Mammary epithelial cell (primary cell): ENCODE results near the gene CAMSAP1.

ENCODE experiments used
- EZH2 ChIP-seq: IDR thresholded peaks from 2 replicates; pipeline ENCODE4 v1.6.1; 2012; ENCODE audit warnings: low read length, inconsistent platforms, borderline replicate concordance
- TF ChIP-seq, protein P1 (sequence below), 2 donors: IDR thresholded peaks in 1 of 2; conservative IDR thresholded peaks in 1 of 2; 2 replicates each; pipeline ENCODE4 v1.5.1; 2011 to 2012; ENCODE audit warnings: inconsistent platforms in 2 of 2, low read length in 2 of 2, mild to moderate bottlenecking in 2 of 2, control low read depth in 1 of 2, low read depth in 1 of 2; ENCODE audit not compliant: insufficient read depth in 1 of 2; ENCODE audit errors: extremely low read depth in 1 of 2

DNA sequence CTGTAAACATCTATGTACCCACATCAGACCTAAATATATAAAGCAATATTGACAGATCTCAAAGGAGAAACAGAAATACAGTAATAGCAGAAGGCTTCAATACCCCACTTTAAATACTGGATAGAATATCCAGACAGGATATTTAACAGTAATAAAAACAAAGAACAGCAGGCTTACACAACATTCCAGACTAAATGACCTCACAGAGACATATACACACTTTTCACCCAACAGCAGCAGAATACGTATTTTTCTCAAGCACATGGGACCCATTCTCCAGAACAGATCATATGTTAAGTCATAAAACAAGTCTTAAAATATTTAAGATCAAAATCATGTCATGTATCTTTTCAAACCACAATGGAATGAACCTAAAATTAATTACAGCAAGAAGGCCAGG lies 76.8 kb downstream of the CAMSAP1 start:
- no peak for TF ChIP-seq EZH2
- TF ChIP-seq, protein P1, sequence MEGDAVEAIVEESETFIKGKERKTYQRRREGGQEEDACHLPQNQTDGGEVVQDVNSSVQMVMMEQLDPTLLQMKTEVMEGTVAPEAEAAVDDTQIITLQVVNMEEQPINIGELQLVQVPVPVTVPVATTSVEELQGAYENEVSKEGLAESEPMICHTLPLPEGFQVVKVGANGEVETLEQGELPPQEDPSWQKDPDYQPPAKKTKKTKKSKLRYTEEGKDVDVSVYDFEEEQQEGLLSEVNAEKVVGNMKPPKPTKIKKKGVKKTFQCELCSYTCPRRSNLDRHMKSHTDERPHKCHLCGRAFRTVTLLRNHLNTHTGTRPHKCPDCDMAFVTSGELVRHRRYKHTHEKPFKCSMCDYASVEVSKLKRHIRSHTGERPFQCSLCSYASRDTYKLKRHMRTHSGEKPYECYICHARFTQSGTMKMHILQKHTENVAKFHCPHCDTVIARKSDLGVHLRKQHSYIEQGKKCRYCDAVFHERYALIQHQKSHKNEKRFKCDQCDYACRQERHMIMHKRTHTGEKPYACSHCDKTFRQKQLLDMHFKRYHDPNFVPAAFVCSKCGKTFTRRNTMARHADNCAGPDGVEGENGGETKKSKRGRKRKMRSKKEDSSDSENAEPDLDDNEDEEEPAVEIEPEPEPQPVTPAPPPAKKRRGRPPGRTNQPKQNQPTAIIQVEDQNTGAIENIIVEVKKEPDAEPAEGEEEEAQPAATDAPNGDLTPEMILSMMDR (conservative IDR thresholded peaks at IDR 0.05 in 1 of 2, IDR thresholded peaks at IDR 0.05 in 1 of 2; ENCODE audit: extremely low read depth in 1 of 2, insufficient read depth in 1 of 2, low read depth in 1 of 2, low read length in 2 of 2) = no peak
